NCI-H146 treated with DMSO at 0.1 percent for 48 hours (cell line): ENCODE results near the gene HBQ1.
"Not testable (repeated sequence)": the region's sequence is repeated elsewhere in the genome, so short reads cannot be mapped to it uniquely, and the experiment has no call there.

ENCODE experiments used
- DNase-seq: peaks from one replicate; lab custom pipeline; 2025; ENCODE audit not compliant: unreplicated experiment; lab: John Stamatoyannopoulos, UW

The HBQ1 gene

GRCh38 chr16:180101-180675 is at the start of gene HBQ1:
Gene HBQ1 (plus strand): TSS chr16:180459. CDS start chr16:180487, 28 bp downstream.
- no peak for DNase-seq

- no peak for DNase-seq
These were observed 49.6 kb upstream of the HBQ1 start for GRCh38 chr16:130533-131173.

DNA sequence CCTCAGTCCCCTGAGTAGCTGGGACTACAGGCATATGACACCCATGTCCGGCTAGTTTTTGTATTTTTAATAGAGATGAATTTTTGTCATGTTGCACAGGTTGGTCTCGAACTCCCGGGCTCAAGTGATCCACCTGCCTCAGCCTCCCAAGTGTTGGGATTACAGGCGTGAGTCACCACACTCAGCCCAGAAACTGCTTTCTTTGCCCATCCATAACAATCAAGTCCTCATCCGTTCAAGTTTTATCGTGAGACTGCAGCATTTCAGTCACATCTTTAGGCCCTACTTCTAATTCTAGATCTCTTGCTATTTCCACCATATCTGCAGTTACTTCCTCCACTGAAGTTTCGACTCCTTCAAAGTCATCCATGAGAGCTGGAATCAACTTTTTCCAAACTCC is 48.1 kb upstream of the HBQ1 start:
- no peak for DNase-seq

DNA sequence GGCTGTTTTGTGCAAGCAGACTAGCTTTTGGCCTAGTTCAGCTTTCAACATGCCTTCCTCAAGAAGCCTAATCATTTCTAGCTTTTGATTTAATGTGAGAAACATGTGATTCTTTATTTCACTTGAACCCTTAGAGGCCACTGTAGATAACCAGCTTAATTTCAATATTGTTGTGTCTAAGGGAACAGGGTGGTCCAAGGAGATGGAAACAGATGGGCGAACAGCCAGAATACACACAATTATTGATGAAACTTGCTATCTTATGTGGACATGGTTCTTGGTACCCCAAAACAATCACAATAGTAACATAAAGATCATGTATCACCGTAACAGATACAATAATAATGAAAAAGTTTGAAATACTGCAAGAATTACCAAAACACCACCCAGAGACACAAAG is 46.5 kb upstream of the HBQ1 start:
- no peak for DNase-seq

DNA sequence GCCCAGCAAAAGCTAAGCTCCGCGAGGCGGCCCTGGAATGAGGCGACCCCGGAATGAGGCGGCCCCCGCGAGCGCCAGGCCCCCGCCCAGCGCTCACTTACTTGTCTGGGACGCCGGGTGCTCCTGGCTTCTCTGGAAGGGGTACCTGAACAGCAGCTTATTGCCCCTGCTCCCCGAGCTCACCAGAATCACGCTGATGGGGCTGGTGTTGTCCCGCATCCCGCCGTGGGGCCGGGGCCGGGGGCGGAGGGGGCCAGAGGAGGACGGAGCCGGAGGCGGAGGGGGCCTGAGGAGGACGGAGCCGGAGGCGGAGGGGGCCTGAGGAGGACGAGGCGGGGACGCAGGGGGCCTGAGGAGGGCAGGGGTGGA is 42.2 kb upstream of the HBQ1 start:
- DNase-seq: no peak

DNA sequence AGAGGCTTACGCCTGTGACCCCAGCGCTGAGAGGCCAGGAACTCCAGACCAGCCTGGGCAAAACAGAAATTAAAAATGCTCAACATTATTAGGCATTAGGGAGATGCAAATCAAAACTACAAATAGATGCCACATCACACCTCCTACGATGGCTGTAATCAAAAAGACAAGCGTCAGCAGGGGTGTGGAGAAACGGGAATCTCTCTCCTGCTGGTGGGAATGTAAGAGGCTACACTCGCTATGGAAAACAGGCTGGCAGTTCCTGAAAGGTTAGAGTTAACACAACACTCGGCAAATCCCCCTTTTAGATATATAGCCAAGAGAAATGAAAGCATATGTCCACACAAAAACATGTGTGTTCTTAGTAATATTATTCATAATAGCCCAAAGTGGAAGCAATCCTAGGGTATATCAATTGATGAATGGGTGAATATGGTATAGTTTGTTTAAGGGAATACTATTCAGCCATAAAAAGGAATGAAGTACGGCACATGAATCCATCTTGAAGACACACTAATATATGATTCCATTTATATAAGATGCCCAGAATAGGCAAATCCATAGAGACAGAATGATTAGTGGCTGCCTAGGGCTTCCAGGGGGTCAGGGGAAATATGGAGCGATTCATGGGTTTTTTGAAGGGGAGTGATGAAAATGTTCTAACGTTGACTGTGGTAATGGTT is 39.9 kb upstream of the HBQ1 start:
- DNase-seq: no peak

GRCh38 chr16:142405-142967 is 37.8 kb upstream of the HBQ1 start:
- no peak for DNase-seq

- DNase-seq: no peak
These were observed 37.2 kb upstream of the HBQ1 start for GRCh38 chr16:143047-143446.

GRCh38 chr16:143456-143855 is 36.8 kb upstream of the HBQ1 start:
- DNase-seq: no peak

DNA sequence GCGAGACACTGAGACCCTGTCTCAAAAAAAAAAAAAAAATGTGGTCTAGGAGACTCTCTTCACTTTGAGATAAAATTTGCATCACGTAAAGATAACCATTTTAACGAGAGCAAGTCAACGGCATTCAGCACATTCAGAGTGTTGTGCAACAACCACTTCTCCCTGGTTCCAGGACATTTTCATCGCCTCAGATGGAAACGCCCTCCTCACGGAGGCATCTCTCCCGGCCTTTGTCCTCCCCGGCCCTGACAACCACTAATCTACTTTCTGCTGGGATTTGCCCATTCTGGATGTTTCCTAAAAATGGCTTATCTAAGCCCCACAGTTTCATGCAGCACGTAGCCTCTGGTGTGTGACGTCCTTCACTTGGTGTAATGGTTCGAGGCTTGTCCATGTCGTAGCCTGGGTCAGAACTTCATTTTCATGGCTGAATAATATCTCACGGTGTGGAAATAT is 35.4 kb upstream of the HBQ1 start:
- DNase-seq: no peak

GRCh38 chr16:146646-147045 is 33.6 kb upstream of the HBQ1 start:
- no peak for DNase-seq

- peak; percentile 30 for DNase-seq
These were observed 31.1 kb upstream of the HBQ1 start for GRCh38 chr16:149024-149660.

DNA sequence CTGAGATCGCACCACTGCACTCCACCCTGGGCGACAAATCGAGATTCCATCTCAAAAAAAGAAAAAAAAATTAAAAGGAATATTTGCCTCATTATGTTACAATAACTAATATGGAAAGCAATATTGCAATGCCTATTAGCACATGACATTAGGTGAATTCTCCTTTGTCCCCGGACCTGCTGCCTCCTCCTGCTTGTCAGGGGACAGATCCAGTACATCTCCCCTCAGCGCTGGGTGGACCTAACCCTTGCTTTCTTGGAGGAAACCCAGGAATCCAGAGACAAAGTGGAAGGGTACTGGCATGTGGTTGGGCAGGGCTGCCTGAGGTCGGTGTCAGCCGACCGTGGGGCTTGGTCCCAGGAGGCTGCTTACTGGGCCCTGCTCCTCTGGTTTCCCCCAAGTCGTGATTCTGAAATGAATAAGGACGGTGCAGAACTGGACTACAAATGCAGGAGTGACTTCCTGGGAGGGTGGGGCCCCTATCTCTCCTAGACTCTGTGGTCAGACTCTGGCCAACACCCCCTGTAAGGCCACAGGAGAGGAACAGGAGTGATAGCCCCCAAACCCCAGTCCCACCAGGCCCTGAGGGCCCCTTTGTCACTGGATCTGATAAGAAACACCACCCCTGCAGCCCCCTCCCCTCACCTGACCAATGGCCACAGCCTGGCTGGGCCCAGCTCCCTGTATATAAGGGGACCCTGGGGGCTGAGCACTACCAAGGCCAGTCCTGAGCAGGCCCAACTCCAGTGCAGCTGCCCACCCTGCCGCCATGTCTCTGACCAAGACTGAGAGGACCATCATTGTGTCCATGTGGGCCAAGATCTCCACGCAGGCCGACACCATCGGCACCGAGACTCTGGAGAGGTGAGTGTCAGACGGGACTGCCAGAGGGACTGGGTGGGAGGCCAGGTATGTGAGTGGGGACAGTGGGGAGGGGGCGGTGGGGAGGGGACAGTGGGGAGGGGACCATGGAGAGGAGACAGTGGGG is 27.8 kb upstream of the HBQ1 start, which contains the start of gene HBZ:
TSS of gene HBZ (plus strand) at position 504 of the 988 bp plus-strand sequence. CDS start at position 770, 266 bp downstream.
- no peak for DNase-seq

DNA sequence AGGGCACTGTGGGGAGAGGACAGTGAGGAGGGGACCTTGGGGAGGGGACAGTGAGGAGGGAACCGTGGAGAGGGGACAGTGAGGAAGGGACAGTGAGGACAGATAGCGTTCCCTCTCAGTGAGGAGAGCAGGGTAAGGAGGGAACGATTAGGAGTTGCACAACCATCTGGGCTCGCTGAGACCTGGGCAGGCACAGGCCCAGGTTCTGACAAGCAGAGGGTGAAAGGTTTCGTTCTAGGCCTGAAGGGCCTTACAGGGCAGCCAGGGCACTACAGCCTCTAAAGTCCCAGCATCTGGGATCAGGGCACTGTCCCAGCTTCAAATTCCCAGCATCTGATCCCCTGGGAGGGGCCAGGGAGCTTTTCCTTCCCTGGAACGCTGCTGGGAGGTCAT is 27.1 kb upstream of the HBQ1 start:
- not testable (repeated sequence) for DNase-seq

GRCh38 chr16:153550-154216 is 26.6 kb upstream of the HBQ1 start:
- not testable (repeated sequence) for DNase-seq

- no peak for DNase-seq
These were observed 25.8 kb upstream of the HBQ1 start for GRCh38 chr16:154217-155030.

- DNase-seq: no peak
These were observed 25.2 kb upstream of the HBQ1 start for GRCh38 chr16:155031-155398.

- DNase-seq: no peak
These were observed 21.0 kb upstream of the HBQ1 start for GRCh38 chr16:159136-159849.
